ENCODE data around the gene UMAD1.

UMAD1 gene

GRCh38 chr7:7738177-7738576 is 97.6 kb downstream of the UMAD1 start:
- no peak for ATAC-seq

GRCh38 chr7:7738622-7739021 is 98.1 kb downstream of the UMAD1 start:
- no peak for ATAC-seq

More at GRCh38 chr7:7738177-7738576, 97.6 kb downstream of the UMAD1 start:
- TF ChIP-seq SNAI2 (CRISPR knock-in tag; IDR thresholded peaks at IDR 0.05) (no peak), CREB5 (CRISPR knock-in tag; IDR thresholded peaks at IDR 0.05; ENCODE audit: low read depth) (no peak), ZFP3 (CRISPR knock-in tag; IDR thresholded peaks at IDR 0.05) (no peak), ZNF565 (CRISPR knock-in tag; conservative IDR thresholded peaks at IDR 0.05; ENCODE audit: low read depth) (no peak), ZNF8 (CRISPR knock-in tag; IDR thresholded peaks at IDR 0.05) (no peak), PATZ1 (CRISPR knock-in tag; IDR thresholded peaks at IDR 0.05; ENCODE audit: borderline replicate concordance) (no peak), BACH2 (CRISPR knock-in tag; IDR thresholded peaks at IDR 0.05; ENCODE audit: borderline replicate concordance) (no peak), ISL1 (CRISPR knock-in tag; IDR thresholded peaks at IDR 0.05) (no peak)

GRCh38 chr7:7739204-7740036 is 98.9 kb downstream of the UMAD1 start:
- ATAC-seq, result no peak
- TF ChIP-seq RARB (CRISPR knock-in tag; IDR thresholded peaks at IDR 0.05), result no peak
- no peak for TF ChIP-seq SNAI2 (CRISPR knock-in tag; IDR thresholded peaks at IDR 0.05)
- no peak for TF ChIP-seq TOX (CRISPR knock-in tag; IDR thresholded peaks at IDR 0.05; ENCODE audit: borderline replicate concordance)
- no peak for TF ChIP-seq ZFP3 (CRISPR knock-in tag; IDR thresholded peaks at IDR 0.05)
- TF ChIP-seq POU6F1 (CRISPR knock-in tag; IDR thresholded peaks at IDR 0.05; ENCODE audit: borderline replicate concordance, low read depth), result no peak
- no peak for TF ChIP-seq ZFP30 (CRISPR knock-in tag; IDR thresholded peaks at IDR 0.05)
- no peak for TF ChIP-seq CSRNP3 (CRISPR knock-in tag; IDR thresholded peaks at IDR 0.05)
- no peak for TF ChIP-seq CSDC2 (CRISPR knock-in tag; IDR thresholded peaks at IDR 0.05)
- TF ChIP-seq TCF4 (CRISPR knock-in tag; IDR thresholded peaks at IDR 0.05; ENCODE audit: borderline replicate concordance), result no peak

More at GRCh38 chr7:7738622-7739021, 98.1 kb downstream of the UMAD1 start:
- TF ChIP-seq TCF4 (CRISPR knock-in tag; IDR thresholded peaks at IDR 0.05; ENCODE audit: borderline replicate concordance), result no peak
- TF ChIP-seq ZFP3 (CRISPR knock-in tag; IDR thresholded peaks at IDR 0.05), result no peak

- TF ChIP-seq ESRRG (CRISPR knock-in tag; IDR thresholded peaks at IDR 0.05), result no peak
- no peak for TF ChIP-seq TOX (CRISPR knock-in tag; IDR thresholded peaks at IDR 0.05; ENCODE audit: borderline replicate concordance)
- no peak for TF ChIP-seq ZNF70 (CRISPR knock-in tag; IDR thresholded peaks at IDR 0.05)
- no peak for TF ChIP-seq PPARA (CRISPR knock-in tag; IDR thresholded peaks at IDR 0.05; ENCODE audit: borderline replicate concordance)
- no peak for TF ChIP-seq POU6F1 (CRISPR knock-in tag; IDR thresholded peaks at IDR 0.05; ENCODE audit: borderline replicate concordance, low read depth)
- ATAC-seq, result no peak
Observed at GRCh38 chr7:7740037-7740355, 99.4 kb downstream of the UMAD1 start.

Measured in SK-N-SH treated with all-trans-retinoic acid at 6 μM for 48 hours (cell line).